Neural progenitor cell (in vitro differentiated cells): ENCODE results near the gene TNFSF18. TPM values are rescaled to one million over a fixed set of nuclear protein-coding genes. Genes with fewer than 3 reads are reported as not detected.

Experiments
- DNase-seq: peaks from one replicate; pipeline ENCODE4 v3.0.0-alpha.2; 2016; ENCODE audit warnings: low spot score
- H2AFZ ChIP-seq: fragments of 200-600 bp; sonication (generic); replicated peaks from 2 replicates; pipeline ENCODE4 v1.6.1; 2016; ENCODE audit warnings: antibody characterized with exemption
- H3F3A ChIP-seq: fragments of 200-600 bp; sonication (generic); 2 replicates; pipeline ENCODE4 v1.6.1; 2016; ENCODE audit warnings: antibody characterized with exemption, low read depth
- H3K27ac ChIP-seq: fragments of 200-600 bp; sonication (generic); 2 replicates; pipeline ENCODE4 v1.5.1; 2016; ENCODE audit warnings: mild to moderate bottlenecking
- H3K27me3 ChIP-seq: fragments of 200-600 bp; sonication (generic); 2 replicates; pipeline ENCODE4 v1.6.1; 2016; ENCODE audit warnings: mild to moderate bottlenecking, moderate library complexity
- H3K36me3 ChIP-seq: fragments of 200-600 bp; sonication (generic); 2 replicates; pipeline ENCODE4 v1.5.1; 2016
- H3K4me1 ChIP-seq: fragments of 200-600 bp; sonication (generic); 2 replicates; pipeline ENCODE4 v1.6.1; 2016; ENCODE audit warnings: mixed run types
- H3K4me2 ChIP-seq: fragments of 200-600 bp; sonication (generic); 2 replicates; pipeline ENCODE4 v1.6.1; 2016
- H3K4me3 ChIP-seq: fragments of 200-600 bp; sonication (generic); 2 replicates; pipeline ENCODE4 v1.5.1; 2016
- H3K79me2 ChIP-seq: fragments of 200-600 bp; sonication (generic); 2 replicates; pipeline ENCODE4 v1.6.1; 2016; ENCODE audit warnings: low read depth
- H3K9ac ChIP-seq: fragments of 200-600 bp; sonication (generic); 2 replicates; pipeline ENCODE4 v1.6.1; 2016
- H3K9me3 ChIP-seq: fragments of 200-600 bp; sonication (generic); 2 replicates; pipeline ENCODE4 v1.5.1; 2016; ENCODE audit warnings: low read depth
- H4K20me1 ChIP-seq: fragments of 200-600 bp; sonication (generic); 2 replicates; pipeline ENCODE4 v1.6.1; 2016; ENCODE audit warnings: low read depth
- H3K27ac Mint-ChIP-seq: 3 replicates; pipeline ENCODE4 v1.8.0; 2021; ENCODE audit warnings: mixed read lengths
- H3K27me3 Mint-ChIP-seq: 2 replicates; pipeline ENCODE4 v1.8.0; 2022; ENCODE audit warnings: low read depth, mild to moderate bottlenecking, inconsistent platforms, moderate library complexity, mixed read lengths; ENCODE audit not compliant: insufficient read depth
- H3K36me3 Mint-ChIP-seq: 3 replicates; pipeline ENCODE4 v1.8.0; 2021; ENCODE audit warnings: mixed read lengths
- H3K4me1 Mint-ChIP-seq: 3 replicates; pipeline ENCODE4 v1.8.0; 2021; ENCODE audit warnings: mixed read lengths
- H3K4me3 Mint-ChIP-seq: 3 replicates; pipeline ENCODE4 v1.8.0; 2021; ENCODE audit warnings: mild to moderate bottlenecking, moderate library complexity, mixed read lengths
- H3K9me3 Mint-ChIP-seq: 3 replicates; pipeline ENCODE4 v1.8.0; 2020; ENCODE audit warnings: mixed read lengths
- EZH2 ChIP-seq: fragments of 200-600 bp; sonication (generic); IDR thresholded peaks from 2 replicates; pipeline ENCODE4 v1.6.1; 2017; ENCODE audit warnings: antibody characterized with exemption, mild to moderate bottlenecking, moderate library complexity
- EZH2phosphoT487 ChIP-seq: fragments of 200-600 bp; sonication (generic); IDR thresholded peaks from 2 replicates; pipeline ENCODE4 v1.6.1; 2017; ENCODE audit warnings: antibody characterized with exemption
- total RNA-seq: library from RNA; depleted of rRNA; stranded (reverse); fragments of >200 nt; gene quantifications from 2 replicates; pipeline ENCODE4 v1.2.3, GENCODE V29; 2015; ENCODE audit warnings: low replicate concordance
- TF ChIP-seq, protein P1 (sequence below): fragments of 200-600 bp; sonication (generic); IDR thresholded peaks from 2 replicates; pipeline ENCODE4 v1.5.1; 2017; ENCODE audit warnings: antibody characterized with exemption, mild to moderate bottlenecking

Gene TNFSF18
- total RNA-seq, 1 donor from 2014 or later, result not detected

DNA sequence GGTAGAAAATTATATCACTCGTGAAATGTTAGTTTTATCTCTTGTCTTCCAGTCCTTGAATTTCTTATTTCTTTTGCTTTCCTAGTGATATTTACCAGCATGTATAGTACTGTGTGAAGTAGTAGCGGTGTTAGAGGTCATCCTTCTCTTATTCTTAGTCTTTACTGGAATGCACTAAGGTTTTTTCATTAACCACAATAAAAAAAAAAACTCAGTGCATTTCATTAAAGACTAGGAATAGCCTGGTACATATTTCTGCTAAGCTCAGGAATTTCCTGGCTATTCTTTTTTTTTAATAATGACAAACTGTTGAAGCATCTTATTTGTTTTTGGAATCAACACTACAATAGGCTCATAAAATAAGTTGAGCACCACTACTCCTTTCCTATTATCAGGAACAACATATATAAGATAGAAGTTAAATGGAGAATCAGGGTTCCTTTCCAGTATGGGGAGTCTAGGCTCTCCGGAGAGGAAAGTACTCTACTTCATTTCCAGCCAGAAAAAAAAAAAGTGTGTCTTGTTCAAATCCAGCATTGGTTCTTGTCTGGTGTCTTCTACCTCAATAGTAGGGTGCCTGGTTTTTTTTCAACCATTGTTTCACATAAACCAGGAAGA is 60.0 kb downstream of the TNFSF18 start:
- H3K27ac ChIP-seq, result no peak overlapping the region
- no peaks in the 10 kb centered on the region for H3K27me3 Mint-ChIP-seq
- H3K4me2 ChIP-seq, result no peak overlapping the region
- H3K9me3 ChIP-seq, result no peaks in the 10 kb centered on the region
- no peaks in the 10 kb centered on the region for H4K20me1 ChIP-seq
- H3K4me3 ChIP-seq, result no peak overlapping the region
- no peaks in the 10 kb centered on the region for H3K36me3 ChIP-seq
- no peak overlapping the region for H3K9ac ChIP-seq
- H3K9me3 Mint-ChIP-seq, result peaks cover 2% of the 10 kb centered on the region
- H3K27ac Mint-ChIP-seq, result no peak overlapping the region
- no peaks in the 10 kb centered on the region for H3K36me3 Mint-ChIP-seq
- no peak overlapping the region for H3K4me3 Mint-ChIP-seq
- H3F3A ChIP-seq, result peaks cover 7% of the 10 kb centered on the region
- TF ChIP-seq EZH2phosphoT487 (no peak), EZH2 (no peak)
- TF ChIP-seq, protein P1, sequence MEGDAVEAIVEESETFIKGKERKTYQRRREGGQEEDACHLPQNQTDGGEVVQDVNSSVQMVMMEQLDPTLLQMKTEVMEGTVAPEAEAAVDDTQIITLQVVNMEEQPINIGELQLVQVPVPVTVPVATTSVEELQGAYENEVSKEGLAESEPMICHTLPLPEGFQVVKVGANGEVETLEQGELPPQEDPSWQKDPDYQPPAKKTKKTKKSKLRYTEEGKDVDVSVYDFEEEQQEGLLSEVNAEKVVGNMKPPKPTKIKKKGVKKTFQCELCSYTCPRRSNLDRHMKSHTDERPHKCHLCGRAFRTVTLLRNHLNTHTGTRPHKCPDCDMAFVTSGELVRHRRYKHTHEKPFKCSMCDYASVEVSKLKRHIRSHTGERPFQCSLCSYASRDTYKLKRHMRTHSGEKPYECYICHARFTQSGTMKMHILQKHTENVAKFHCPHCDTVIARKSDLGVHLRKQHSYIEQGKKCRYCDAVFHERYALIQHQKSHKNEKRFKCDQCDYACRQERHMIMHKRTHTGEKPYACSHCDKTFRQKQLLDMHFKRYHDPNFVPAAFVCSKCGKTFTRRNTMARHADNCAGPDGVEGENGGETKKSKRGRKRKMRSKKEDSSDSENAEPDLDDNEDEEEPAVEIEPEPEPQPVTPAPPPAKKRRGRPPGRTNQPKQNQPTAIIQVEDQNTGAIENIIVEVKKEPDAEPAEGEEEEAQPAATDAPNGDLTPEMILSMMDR, result no peak
- DNase-seq, result no peak
- no peaks in the 10 kb centered on the region for H3K27me3 ChIP-seq
- no peaks in the 10 kb centered on the region for H3K4me1 Mint-ChIP-seq
- H3K4me1 ChIP-seq, result peaks cover 12% of the 10 kb centered on the region
- H2AFZ ChIP-seq, result no peak overlapping the region
- H3K79me2 ChIP-seq, result no peaks in the 10 kb centered on the region

Other genes with a start within 250 kb of the TNFSF18 start
- 1.2 and 2.1 TPM in 2 replicates for gene TNFSF4, start 156.4 kb upstream of the TNFSF18 start, total RNA-seq